OCI-LY7 (cell line): Measurements from ENCODE around the gene DSCAM. TPM values are rescaled to one million over a fixed set of nuclear protein-coding genes. Genes with fewer than 3 reads are reported as not detected.

Experiments
- BruUV-seq: library from RNA; stranded (reverse); fragments of 400-500 nt; replicated peaks from 2 replicates; lab custom pipeline; 2021; lab: Mats Ljungman, UMichigan
- CTCF ChIA-PET: fragments of 300-600 bp; sonication (Branson Sonifier 250); formaldehyde crosslinking; loops from one replicate; lab custom pipeline; 2022; ENCODE audit warnings: antibody characterized with exemption; ENCODE audit not compliant: unreplicated experiment; lab: Charles Lee
- POLR2A ChIA-PET: fragments of 300-600 bp; sonication (Branson Sonifier 250); formaldehyde crosslinking; loops from one replicate; lab custom pipeline; 2022; ENCODE audit warnings: antibody characterized with exemption; lab: Charles Lee
- DNase-seq: peaks from one replicate; pipeline ENCODE4 v3.0.0-alpha.2; 2015; ENCODE audit warnings: low spot score
- H2AFZ ChIP-seq: fragments of 200-600 bp; sonication (generic), shearing (Covaris generic); 2 replicates; pipeline ENCODE4 v1.6.1; 2014; ENCODE audit warnings: mild to moderate bottlenecking, antibody characterized with exemption, low read length, moderate library complexity
- H3K27ac ChIP-seq: fragments of 200-600 bp; sonication (generic); 2 replicates; pipeline ENCODE4 v1.5.1; 2014; ENCODE audit warnings: mixed run types, low read depth, mild to moderate bottlenecking, moderate library complexity, low read length, inconsistent platforms; ENCODE audit not compliant: poor library complexity, severe bottlenecking
- H3K36me3 ChIP-seq: fragments of 200-600 bp; sonication (generic); 2 replicates; pipeline ENCODE4 v1.6.1; 2014; ENCODE audit warnings: mild to moderate bottlenecking, antibody characterized with exemption, low read length, moderate library complexity, mixed read lengths; ENCODE audit not compliant: insufficient read depth
- H3K4me1 ChIP-seq: fragments of 200-600 bp; sonication (generic); 2 replicates; pipeline ENCODE4 v1.5.1; 2014; ENCODE audit warnings: mild to moderate bottlenecking, low read length; ENCODE audit not compliant: insufficient read depth, poor library complexity, severe bottlenecking
- H3K4me2 ChIP-seq: fragments of 200-600 bp; sonication (generic); 2 replicates; pipeline ENCODE4 v1.6.1; 2014; ENCODE audit warnings: mild to moderate bottlenecking, low read length
- H3K4me3 ChIP-seq: fragments of 200-600 bp; sonication (generic); 2 replicates; pipeline ENCODE4 v1.5.1; 2014; ENCODE audit warnings: mild to moderate bottlenecking, low read depth, low read length; ENCODE audit not compliant: poor library complexity, severe bottlenecking
- H3K79me2 ChIP-seq: fragments of 200-600 bp; sonication (generic); 2 replicates; pipeline ENCODE4 v1.6.1; 2016; ENCODE audit warnings: low read depth, mild to moderate bottlenecking, low read length, moderate library complexity, mixed read lengths; ENCODE audit not compliant: insufficient read depth
- H3K9me2 ChIP-seq: fragments of 200-600 bp; sonication (generic); 2 replicates; pipeline ENCODE4 v1.6.1; 2016; ENCODE audit warnings: mild to moderate bottlenecking, low read length, mixed read lengths; ENCODE audit not compliant: insufficient read depth
- H3K9me3 ChIP-seq: fragments of 200-600 bp; sonication (generic); 2 replicates; pipeline ENCODE4 v1.6.1; 2014; ENCODE audit warnings: mild to moderate bottlenecking, mixed run types, low read length, mixed read lengths
- H4K20me1 ChIP-seq: fragments of 200-600 bp; sonication (generic); 2 replicates; pipeline ENCODE4 v1.6.1; 2014; ENCODE audit warnings: mild to moderate bottlenecking, antibody characterized with exemption, low read length, moderate library complexity, mixed read lengths; ENCODE audit not compliant: insufficient read depth
- EZH2phosphoT487 ChIP-seq: fragments of 200-600 bp; sonication (generic); IDR thresholded peaks from 2 replicates; pipeline ENCODE4 v1.6.1; 2018; ENCODE audit warnings: low read depth, borderline replicate concordance, mild to moderate bottlenecking, mixed run types, antibody characterized with exemption, low read length, moderate library complexity, mixed read lengths
- intact Hi-C: fragments of 100-400 bp; cut with micrococcal nuclease; formaldehyde crosslinking; loops from one replicate; pipeline ENCODE4 v1.10.0; 2022; ENCODE audit not compliant: unreplicated experiment
- total RNA-seq, 2 experiments: library from RNA; depleted of rRNA in 1 of 2; stranded (reverse); fragments of >200 nt in 1 of 2; shearing (Covaris generic) in 1 of 2; gene quantifications; 2 replicates each; pipeline ENCODE4 v1.2.3, GENCODE V29; 2014 to 2022
- TF ChIP-seq, protein P1 (sequence below): fragments of 200-600 bp; sonication (generic); conservative IDR thresholded peaks from 2 replicates; pipeline ENCODE4 v1.5.1; 2014; ENCODE audit warnings: mild to moderate bottlenecking, antibody characterized with exemption, low read length, moderate library complexity, mixed read lengths

The DSCAM gene
- total RNA-seq, 2 experiments from 2014 or later: not detected

GRCh38 chr21:39976800-39977199 lies 870.2 kb downstream of the DSCAM start:
- intact Hi-C loops: no loop called here
- Histone ChIP-seq H2AFZ (no peak overlapping the region), H3K36me3 (no peaks in the 10 kb centered on the region), H3K79me2 (no peaks in the 10 kb centered on the region), H3K4me3 (no peak overlapping the region), H3K4me2 (no peak overlapping the region), H3K27ac (no peak overlapping the region), H3K4me1 (no peaks in the 10 kb centered on the region), H4K20me1 (no peaks in the 10 kb centered on the region), H3K9me2 (no peaks in the 10 kb centered on the region), H3K9me3 (no peaks in the 10 kb centered on the region)
- ChIA-PET CTCF (no interaction called here), POLR2A (no interaction called here)
- DNase-seq: no peak
- no peak for TF ChIP-seq EZH2phosphoT487
- TF ChIP-seq, protein P1, sequence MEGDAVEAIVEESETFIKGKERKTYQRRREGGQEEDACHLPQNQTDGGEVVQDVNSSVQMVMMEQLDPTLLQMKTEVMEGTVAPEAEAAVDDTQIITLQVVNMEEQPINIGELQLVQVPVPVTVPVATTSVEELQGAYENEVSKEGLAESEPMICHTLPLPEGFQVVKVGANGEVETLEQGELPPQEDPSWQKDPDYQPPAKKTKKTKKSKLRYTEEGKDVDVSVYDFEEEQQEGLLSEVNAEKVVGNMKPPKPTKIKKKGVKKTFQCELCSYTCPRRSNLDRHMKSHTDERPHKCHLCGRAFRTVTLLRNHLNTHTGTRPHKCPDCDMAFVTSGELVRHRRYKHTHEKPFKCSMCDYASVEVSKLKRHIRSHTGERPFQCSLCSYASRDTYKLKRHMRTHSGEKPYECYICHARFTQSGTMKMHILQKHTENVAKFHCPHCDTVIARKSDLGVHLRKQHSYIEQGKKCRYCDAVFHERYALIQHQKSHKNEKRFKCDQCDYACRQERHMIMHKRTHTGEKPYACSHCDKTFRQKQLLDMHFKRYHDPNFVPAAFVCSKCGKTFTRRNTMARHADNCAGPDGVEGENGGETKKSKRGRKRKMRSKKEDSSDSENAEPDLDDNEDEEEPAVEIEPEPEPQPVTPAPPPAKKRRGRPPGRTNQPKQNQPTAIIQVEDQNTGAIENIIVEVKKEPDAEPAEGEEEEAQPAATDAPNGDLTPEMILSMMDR: no peak
- BruUV-seq: no TSS peak

- ChIA-PET CTCF (no interaction called here), POLR2A (no interaction called here)
- no peak overlapping the region for H3K27ac ChIP-seq
- no peaks in the 10 kb centered on the region for H4K20me1 ChIP-seq
- DNase-seq: no peak
- no peaks in the 10 kb centered on the region for H3K36me3 ChIP-seq
- H3K9me3 ChIP-seq: no peaks in the 10 kb centered on the region
- no peak overlapping the region for H2AFZ ChIP-seq
- BruUV-seq: no TSS peak
- no peaks in the 10 kb centered on the region for H3K4me1 ChIP-seq
- TF ChIP-seq, protein P1: no peak
- no peak for TF ChIP-seq EZH2phosphoT487
- H3K4me3 ChIP-seq: no peak overlapping the region
- no peaks in the 10 kb centered on the region for H3K79me2 ChIP-seq
- no peaks in the 10 kb centered on the region for H3K9me2 ChIP-seq
- intact Hi-C loops: no loop called here
- H3K4me2 ChIP-seq: no peak overlapping the region
Measured at GRCh38 chr21:39972976-39973770, 873.8 kb downstream of the DSCAM start.

DNA sequence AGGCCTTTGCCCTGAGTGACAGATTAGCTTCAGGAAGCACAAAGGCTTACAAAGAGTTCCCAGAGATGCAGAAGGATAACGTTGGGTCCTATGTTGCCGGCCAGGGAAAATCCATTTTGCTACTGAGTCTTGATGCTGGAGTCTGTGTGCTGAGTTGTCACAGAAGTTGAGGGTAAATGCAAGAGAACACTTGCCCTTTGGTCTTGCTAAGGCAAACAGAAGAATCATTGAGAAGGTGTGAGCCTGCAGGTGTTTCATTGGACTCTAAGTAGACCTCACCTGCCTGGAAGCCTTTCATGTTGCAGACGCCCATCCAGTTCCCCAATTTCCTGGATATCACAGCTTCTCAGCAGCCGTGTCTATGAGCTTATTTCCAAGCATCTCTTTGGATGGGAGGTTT lies 874.5 kb downstream of the DSCAM start:
- Histone ChIP-seq H4K20me1 (no peaks in the 10 kb centered on the region), H2AFZ (no peak overlapping the region), H3K4me1 (no peaks in the 10 kb centered on the region), H3K79me2 (no peaks in the 10 kb centered on the region), H3K36me3 (no peaks in the 10 kb centered on the region), H3K27ac (no peak overlapping the region), H3K9me3 (no peaks in the 10 kb centered on the region), H3K4me2 (no peak overlapping the region), H3K4me3 (no peak overlapping the region), H3K9me2 (no peaks in the 10 kb centered on the region)
- CTCF ChIA-PET: no interaction called here
- TF ChIP-seq EZH2phosphoT487: no peak
- TF ChIP-seq, protein P1: no peak
- DNase-seq: no peak
- no TSS peak for BruUV-seq
- intact Hi-C loops: no loop called here
- POLR2A ChIA-PET: no interaction called here
